ENCODE results near the gene KIAA2012.

KIAA2012 gene

DNA sequence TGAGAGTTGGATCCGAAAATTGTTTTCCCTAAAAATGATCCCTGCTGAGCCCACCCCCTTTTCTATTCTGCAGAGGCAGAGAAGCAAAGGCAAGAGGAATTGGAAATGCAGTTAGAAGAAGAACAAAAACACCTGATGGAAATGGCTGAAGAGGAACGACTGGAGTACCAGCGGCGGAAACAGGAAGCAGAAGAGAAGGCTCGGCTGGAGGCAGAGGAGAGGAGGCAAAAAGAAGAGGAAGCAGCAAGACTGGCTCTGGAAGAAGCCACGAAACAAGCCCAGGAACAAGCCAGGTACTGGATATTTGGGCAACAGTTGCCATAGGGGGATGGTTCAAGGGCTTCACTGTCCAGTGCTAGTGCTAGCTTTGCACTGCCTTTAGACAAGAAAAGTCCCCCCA is 123.7 kb downstream of the KIAA2012 start:
- Histone ChIP-seq H3K36me3 (ENCODE audit: control insufficient read depth, low read length) (no peaks in the 10 kb centered on the region), H3K27ac (ENCODE audit: low read depth, low read length) (no peak overlapping the region), H3K79me2 (ENCODE audit: control insufficient read depth, low read length) (no peaks in the 10 kb centered on the region), H4K20me1 (ENCODE audit: control insufficient read depth, insufficient read depth, low read depth, low read length) (no peaks in the 10 kb centered on the region), H3K4me3 (ENCODE audit: low read length) (no peak overlapping the region), H3F3A (ENCODE audit: control insufficient read depth, insufficient read depth) (no peaks in the 10 kb centered on the region), H3K4me1 (ENCODE audit: control insufficient read depth, low read length) (no peaks in the 10 kb centered on the region), H3K9me3 (ENCODE audit: control insufficient read depth, insufficient read depth, low read length) (no peaks in the 10 kb centered on the region), H3K9me2 (replicated peaks; ENCODE audit: control insufficient read depth, low read length) (no peaks in the 10 kb centered on the region), H3K4me2 (ENCODE audit: low read length) (no peak overlapping the region), H3K27me3 (ENCODE audit: control insufficient read depth, low read length) (no peaks in the 10 kb centered on the region)
- TF ChIP-seq EZH2phosphoT487 (IDR thresholded peaks at IDR 0.05; ENCODE audit: borderline replicate concordance, low read length), result no peak
- TF ChIP-seq, protein P1, sequence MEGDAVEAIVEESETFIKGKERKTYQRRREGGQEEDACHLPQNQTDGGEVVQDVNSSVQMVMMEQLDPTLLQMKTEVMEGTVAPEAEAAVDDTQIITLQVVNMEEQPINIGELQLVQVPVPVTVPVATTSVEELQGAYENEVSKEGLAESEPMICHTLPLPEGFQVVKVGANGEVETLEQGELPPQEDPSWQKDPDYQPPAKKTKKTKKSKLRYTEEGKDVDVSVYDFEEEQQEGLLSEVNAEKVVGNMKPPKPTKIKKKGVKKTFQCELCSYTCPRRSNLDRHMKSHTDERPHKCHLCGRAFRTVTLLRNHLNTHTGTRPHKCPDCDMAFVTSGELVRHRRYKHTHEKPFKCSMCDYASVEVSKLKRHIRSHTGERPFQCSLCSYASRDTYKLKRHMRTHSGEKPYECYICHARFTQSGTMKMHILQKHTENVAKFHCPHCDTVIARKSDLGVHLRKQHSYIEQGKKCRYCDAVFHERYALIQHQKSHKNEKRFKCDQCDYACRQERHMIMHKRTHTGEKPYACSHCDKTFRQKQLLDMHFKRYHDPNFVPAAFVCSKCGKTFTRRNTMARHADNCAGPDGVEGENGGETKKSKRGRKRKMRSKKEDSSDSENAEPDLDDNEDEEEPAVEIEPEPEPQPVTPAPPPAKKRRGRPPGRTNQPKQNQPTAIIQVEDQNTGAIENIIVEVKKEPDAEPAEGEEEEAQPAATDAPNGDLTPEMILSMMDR (IDR thresholded peaks at IDR 0.05; ENCODE audit: low read depth, low read length, poor library complexity, severe bottlenecking), result no peak

- TF ChIP-seq EZH2phosphoT487 (IDR thresholded peaks at IDR 0.05; ENCODE audit: borderline replicate concordance, low read length), result no peak
- TF ChIP-seq, protein P1 (IDR thresholded peaks at IDR 0.05; ENCODE audit: low read depth, low read length, poor library complexity, severe bottlenecking), result no peak
- Histone ChIP-seq H3K9me3 (ENCODE audit: control insufficient read depth, insufficient read depth, low read length) (no peaks in the 10 kb centered on the region), H3K36me3 (ENCODE audit: control insufficient read depth, low read length) (peaks cover 12% of the 10 kb centered on the region), H3K27me3 (ENCODE audit: control insufficient read depth, low read length) (no peaks in the 10 kb centered on the region), H3K4me3 (ENCODE audit: low read length) (no peak overlapping the region), H3K4me2 (ENCODE audit: low read length) (no peak overlapping the region), H3K4me1 (ENCODE audit: control insufficient read depth, low read length) (no peaks in the 10 kb centered on the region), H3K79me2 (ENCODE audit: control insufficient read depth, low read length) (no peaks in the 10 kb centered on the region), H3F3A (ENCODE audit: control insufficient read depth, insufficient read depth) (0 out of 2 replicates have a peak, but pooled peaks cover 4% of the 10 kb centered on the region), H3K9me2 (replicated peaks; ENCODE audit: control insufficient read depth, low read length) (no peaks in the 10 kb centered on the region), H4K20me1 (ENCODE audit: control insufficient read depth, insufficient read depth, low read depth, low read length) (no peaks in the 10 kb centered on the region), H3K27ac (ENCODE audit: low read depth, low read length) (no peak overlapping the region)
Measured at GRCh38 chr2:202201220-202202160, 128.4 kb downstream of the KIAA2012 start.

GRCh38 chr2:202203348-202203747 is 130.3 kb downstream of the KIAA2012 start:
- no peak overlapping the region for H3K4me3 ChIP-seq (ENCODE audit: low read length)
- peaks cover 7% of the 10 kb centered on the region for H3K4me1 ChIP-seq (ENCODE audit: control insufficient read depth, low read length)
- no peaks in the 10 kb centered on the region for H4K20me1 ChIP-seq (ENCODE audit: control insufficient read depth, insufficient read depth, low read depth, low read length)
- H3K4me2 ChIP-seq (ENCODE audit: low read length), result no peak overlapping the region
- H3F3A ChIP-seq (ENCODE audit: control insufficient read depth, insufficient read depth), result 0 out of 2 replicates have a peak, but pooled peaks cover 4% of the 10 kb centered on the region
- H3K27me3 ChIP-seq (ENCODE audit: control insufficient read depth, low read length), result no peaks in the 10 kb centered on the region
- no peaks in the 10 kb centered on the region for H3K79me2 ChIP-seq (ENCODE audit: control insufficient read depth, low read length)
- peaks cover 23% of the 10 kb centered on the region for H3K36me3 ChIP-seq (ENCODE audit: control insufficient read depth, low read length)
- no peak overlapping the region for H3K27ac ChIP-seq (ENCODE audit: low read depth, low read length)
- no peaks in the 10 kb centered on the region for H3K9me2 ChIP-seq (replicated peaks; ENCODE audit: control insufficient read depth, low read length)
- no peaks in the 10 kb centered on the region for H3K9me3 ChIP-seq (ENCODE audit: control insufficient read depth, insufficient read depth, low read length)
- TF ChIP-seq, protein P1 (IDR thresholded peaks at IDR 0.05; ENCODE audit: low read depth, low read length, poor library complexity, severe bottlenecking), result no peak
- TF ChIP-seq EZH2phosphoT487 (IDR thresholded peaks at IDR 0.05; ENCODE audit: borderline replicate concordance, low read length), result no peak
